Fibroblast of pulmonary artery (primary cell): ENCODE data around the gene TMEFF2.

Experiments
- DNase-seq: peaks from one replicate; pipeline ENCODE4 v3.0.0-alpha.2; 2010; ENCODE audit warnings: low read depth
- H3K4me3 ChIP-seq: replicated peaks from 2 replicates; pipeline ENCODE4 v1.5.1; 2011; ENCODE audit warnings: low read depth, mild to moderate bottlenecking, control low read depth, low read length, moderate library complexity
- TF ChIP-seq, protein P1 (sequence below): IDR thresholded peaks from 2 replicates; pipeline ENCODE4 v1.5.1; 2011; ENCODE audit warnings: mild to moderate bottlenecking, control low read depth, low read length, inconsistent platforms; ENCODE audit errors: missing control alignments

TMEFF2 gene

DNA sequence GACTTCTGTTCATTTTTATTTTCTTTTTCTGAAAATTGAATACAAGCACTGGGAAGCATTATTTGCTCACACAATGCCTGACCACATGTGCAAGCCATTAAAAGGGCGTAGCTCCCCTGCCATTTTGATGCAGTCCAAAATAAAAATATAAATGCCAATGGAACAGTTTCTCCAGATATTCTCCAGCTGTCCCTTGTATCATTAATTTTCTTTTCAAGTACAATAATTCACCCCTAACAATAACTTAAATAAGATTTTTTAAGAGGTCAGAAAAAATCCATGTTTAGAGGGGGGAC, 168.0 kb downstream of the TMEFF2 start:
- TF ChIP-seq, protein P1, sequence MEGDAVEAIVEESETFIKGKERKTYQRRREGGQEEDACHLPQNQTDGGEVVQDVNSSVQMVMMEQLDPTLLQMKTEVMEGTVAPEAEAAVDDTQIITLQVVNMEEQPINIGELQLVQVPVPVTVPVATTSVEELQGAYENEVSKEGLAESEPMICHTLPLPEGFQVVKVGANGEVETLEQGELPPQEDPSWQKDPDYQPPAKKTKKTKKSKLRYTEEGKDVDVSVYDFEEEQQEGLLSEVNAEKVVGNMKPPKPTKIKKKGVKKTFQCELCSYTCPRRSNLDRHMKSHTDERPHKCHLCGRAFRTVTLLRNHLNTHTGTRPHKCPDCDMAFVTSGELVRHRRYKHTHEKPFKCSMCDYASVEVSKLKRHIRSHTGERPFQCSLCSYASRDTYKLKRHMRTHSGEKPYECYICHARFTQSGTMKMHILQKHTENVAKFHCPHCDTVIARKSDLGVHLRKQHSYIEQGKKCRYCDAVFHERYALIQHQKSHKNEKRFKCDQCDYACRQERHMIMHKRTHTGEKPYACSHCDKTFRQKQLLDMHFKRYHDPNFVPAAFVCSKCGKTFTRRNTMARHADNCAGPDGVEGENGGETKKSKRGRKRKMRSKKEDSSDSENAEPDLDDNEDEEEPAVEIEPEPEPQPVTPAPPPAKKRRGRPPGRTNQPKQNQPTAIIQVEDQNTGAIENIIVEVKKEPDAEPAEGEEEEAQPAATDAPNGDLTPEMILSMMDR: no peak
- H3K4me3 ChIP-seq: no peak overlapping the region
- no peak for DNase-seq

DNA sequence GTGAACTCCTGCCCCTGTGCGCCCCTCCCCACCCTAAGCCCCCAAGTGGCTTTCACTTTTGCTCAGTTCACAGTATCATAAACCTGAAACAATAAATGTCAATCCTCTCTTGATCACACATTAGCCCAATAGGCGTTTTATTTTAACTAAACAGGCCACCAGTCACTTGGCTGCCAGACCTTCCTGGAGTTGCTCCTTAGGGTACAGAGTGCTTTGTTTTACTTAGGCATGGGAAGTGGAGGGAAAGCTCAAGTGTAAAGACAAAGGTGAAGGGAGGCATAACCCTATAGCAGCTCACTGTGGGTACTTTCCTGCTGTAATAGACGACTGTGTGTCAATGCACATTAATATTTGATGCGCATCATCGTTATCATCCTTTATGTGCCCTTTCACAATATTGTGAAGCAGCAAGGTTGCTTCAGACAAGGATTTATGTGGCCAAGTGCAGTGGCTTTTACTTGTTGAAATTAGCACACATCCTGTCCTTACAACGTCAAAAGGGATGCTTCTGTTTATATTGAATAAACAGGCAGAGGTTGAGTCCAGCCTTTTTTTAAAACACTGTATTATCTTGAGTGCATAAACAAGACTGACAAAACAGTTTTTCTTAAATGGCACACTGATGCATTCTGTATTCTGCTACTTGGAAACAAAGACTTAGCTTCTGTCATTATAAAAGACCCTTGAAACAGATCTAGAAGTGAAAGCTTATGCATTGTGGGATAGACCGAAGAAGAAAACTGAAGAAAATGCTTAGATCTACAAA, 168.5 kb downstream of the TMEFF2 start:
- H3K4me3 ChIP-seq: no peak overlapping the region
- DNase-seq: no peak
- TF ChIP-seq, protein P1: no peak

DNA sequence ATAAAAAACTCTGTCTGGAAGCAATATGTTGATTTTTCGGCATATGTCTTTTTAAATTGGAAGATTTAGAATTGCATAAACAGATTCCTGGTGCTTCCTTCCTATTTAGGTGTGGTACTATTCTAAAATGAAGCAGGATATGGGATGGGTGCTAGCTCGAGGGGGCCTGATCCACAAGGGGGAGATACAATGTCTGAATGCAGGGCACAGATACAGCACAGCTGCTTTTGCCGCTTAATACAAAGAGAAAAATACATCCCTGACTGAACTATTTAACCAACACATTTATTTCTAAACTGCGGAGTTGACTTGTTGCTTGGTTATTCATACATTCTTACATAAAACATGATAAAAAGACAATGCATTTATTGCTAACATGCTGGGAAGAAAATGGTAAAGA, 169.1 kb downstream of the TMEFF2 start:
- DNase-seq: no peak
- TF ChIP-seq, protein P1: no peak

DNA sequence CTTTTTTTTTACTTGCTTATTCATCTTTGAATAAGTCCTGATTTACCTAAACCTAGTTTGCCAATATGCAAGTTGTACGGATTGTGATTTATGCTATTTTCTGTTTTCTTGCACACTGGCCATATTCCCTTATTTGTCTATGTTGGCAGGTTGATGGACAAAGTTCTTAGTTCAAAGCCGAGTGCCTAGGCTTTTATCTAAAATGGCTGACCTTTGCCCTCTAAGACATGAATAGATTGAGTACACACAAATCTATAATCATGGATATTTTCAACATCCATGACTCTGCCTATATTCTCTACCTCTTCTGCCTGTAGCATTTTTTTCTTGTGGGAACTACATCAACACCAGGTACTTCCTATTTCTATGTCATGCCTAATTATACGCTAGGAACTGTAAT, 171.7 kb downstream of the TMEFF2 start:
- TF ChIP-seq, protein P1: no peak
- DNase-seq: no peak
- no peak overlapping the region for H3K4me3 ChIP-seq

More for the DNA sequence above, 169.1 kb downstream of the TMEFF2 start:
- H3K4me3 ChIP-seq: no peak overlapping the region

DNA sequence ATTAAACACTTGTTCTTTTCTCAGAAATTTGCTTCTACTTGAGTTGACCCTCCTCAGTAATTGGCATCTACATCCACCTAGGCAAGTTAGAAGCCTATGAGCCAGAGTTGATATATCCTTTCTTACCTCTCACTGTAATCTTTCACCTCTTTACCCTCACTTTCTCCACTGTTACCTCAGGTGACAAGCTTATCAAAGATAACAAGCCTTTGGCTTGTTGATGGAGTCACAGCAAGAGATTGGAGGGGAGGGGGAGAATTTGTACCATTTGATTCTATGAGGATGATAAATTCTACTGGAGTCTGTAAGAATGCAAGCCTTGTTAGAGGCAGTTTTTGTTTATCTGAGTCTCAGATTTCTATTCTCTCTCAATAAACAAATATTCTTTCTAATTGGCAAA, 176.9 kb downstream of the TMEFF2 start:
- H3K4me3 ChIP-seq: no peak overlapping the region
- TF ChIP-seq, protein P1: no peak
- no peak for DNase-seq

DNA sequence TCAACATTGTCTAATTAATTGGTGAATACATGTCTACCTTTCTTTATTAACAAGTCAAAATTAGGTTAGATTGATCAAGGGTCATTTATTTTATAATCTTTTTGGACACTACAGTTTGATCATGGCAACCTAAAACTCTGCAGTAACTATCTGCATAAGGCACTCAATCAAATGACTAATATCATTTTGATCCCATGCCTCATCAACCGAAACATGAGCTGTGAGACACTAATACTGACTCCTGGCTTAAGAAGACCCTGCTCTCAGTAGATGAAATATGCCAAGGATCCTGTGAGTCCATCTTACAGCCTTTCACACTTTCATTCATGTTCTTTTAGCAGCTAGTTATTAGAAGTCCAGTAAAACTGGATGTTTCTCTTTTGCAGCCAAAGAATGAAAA, 178.5 kb downstream of the TMEFF2 start:
- DNase-seq: no peak
- H3K4me3 ChIP-seq: no peak overlapping the region

DNA sequence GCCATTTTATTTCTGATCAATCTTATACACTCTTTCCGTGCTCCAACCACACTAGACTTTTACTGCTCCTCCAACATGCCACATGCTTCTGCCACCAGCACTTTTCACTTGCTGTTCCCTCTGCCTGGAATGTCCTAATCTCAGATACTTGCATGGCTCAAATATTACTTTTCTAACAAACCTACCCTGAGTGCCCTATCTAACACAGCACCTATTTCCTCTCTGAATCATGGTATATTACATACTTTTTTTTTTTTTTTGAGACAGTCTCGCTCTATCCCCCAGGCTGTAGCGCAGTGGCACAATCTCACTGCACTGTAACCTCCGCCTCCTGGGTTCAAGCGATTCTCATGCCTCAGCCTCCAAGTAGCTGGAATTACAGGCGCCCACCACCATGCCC, 181.5 kb downstream of the TMEFF2 start:
- H3K4me3 ChIP-seq: no peak overlapping the region
- DNase-seq: no peak
- TF ChIP-seq, protein P1: no peak

More for the DNA sequence above, 178.5 kb downstream of the TMEFF2 start:
- TF ChIP-seq, protein P1: no peak
